Measurements from ENCODE around the gene WWC2.

DNA sequence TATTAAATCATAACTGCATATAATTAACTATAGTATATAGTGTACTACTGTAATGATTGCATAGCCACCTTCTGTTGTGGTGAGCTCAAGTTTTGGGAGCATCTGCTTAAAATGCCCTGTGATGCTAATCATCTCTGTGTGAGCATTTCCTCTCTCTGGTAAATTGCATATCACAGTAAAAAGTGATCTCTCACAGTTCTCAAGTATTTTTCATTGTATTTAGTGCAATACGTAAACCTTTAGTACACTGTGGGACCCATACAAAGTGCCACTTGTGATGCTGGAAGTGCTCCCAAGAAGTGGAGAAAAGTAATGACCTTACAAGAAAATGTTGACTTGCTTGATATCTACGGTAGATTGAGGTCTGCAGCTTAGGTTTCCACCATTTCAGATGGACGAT is 82.0 kb downstream of the WWC2 start:
- TF ChIP-seq, protein P1, sequence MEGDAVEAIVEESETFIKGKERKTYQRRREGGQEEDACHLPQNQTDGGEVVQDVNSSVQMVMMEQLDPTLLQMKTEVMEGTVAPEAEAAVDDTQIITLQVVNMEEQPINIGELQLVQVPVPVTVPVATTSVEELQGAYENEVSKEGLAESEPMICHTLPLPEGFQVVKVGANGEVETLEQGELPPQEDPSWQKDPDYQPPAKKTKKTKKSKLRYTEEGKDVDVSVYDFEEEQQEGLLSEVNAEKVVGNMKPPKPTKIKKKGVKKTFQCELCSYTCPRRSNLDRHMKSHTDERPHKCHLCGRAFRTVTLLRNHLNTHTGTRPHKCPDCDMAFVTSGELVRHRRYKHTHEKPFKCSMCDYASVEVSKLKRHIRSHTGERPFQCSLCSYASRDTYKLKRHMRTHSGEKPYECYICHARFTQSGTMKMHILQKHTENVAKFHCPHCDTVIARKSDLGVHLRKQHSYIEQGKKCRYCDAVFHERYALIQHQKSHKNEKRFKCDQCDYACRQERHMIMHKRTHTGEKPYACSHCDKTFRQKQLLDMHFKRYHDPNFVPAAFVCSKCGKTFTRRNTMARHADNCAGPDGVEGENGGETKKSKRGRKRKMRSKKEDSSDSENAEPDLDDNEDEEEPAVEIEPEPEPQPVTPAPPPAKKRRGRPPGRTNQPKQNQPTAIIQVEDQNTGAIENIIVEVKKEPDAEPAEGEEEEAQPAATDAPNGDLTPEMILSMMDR (IDR thresholded peaks at IDR 0.05), result no peak
- no peak for TF ChIP-seq TCF7L2 (IDR thresholded peaks at IDR 0.05; ENCODE audit: low read depth, low read length)
- TF ChIP-seq, protein P2, sequence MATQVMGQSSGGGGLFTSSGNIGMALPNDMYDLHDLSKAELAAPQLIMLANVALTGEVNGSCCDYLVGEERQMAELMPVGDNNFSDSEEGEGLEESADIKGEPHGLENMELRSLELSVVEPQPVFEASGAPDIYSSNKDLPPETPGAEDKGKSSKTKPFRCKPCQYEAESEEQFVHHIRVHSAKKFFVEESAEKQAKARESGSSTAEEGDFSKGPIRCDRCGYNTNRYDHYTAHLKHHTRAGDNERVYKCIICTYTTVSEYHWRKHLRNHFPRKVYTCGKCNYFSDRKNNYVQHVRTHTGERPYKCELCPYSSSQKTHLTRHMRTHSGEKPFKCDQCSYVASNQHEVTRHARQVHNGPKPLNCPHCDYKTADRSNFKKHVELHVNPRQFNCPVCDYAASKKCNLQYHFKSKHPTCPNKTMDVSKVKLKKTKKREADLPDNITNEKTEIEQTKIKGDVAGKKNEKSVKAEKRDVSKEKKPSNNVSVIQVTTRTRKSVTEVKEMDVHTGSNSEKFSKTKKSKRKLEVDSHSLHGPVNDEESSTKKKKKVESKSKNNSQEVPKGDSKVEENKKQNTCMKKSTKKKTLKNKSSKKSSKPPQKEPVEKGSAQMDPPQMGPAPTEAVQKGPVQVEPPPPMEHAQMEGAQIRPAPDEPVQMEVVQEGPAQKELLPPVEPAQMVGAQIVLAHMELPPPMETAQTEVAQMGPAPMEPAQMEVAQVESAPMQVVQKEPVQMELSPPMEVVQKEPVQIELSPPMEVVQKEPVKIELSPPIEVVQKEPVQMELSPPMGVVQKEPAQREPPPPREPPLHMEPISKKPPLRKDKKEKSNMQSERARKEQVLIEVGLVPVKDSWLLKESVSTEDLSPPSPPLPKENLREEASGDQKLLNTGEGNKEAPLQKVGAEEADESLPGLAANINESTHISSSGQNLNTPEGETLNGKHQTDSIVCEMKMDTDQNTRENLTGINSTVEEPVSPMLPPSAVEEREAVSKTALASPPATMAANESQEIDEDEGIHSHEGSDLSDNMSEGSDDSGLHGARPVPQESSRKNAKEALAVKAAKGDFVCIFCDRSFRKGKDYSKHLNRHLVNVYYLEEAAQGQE (IDR thresholded peaks at IDR 0.05; ENCODE audit: insufficient read depth in 1 of 2, low read depth in 2 of 2, low read length in 1 of 2), result no peak
- TF ChIP-seq POLR2AphosphoS5 (IDR thresholded peaks at IDR 0.05; ENCODE audit: low read depth, low read length), result no peak
- no peak for TF ChIP-seq SIN3A (IDR thresholded peaks at IDR 0.05; ENCODE audit: borderline replicate concordance, insufficient read depth, low read depth, low read length)
